Embryonic facial prominence (tissue), 1 donor: ENCODE results near the gene UGT1A6.
"Not testable (repeated sequence)": the region's sequence is repeated elsewhere in the genome, so short reads cannot be mapped to it uniquely, and the experiment has no call there.

Experiments used
- DNase-seq: peaks from one replicate; pipeline ENCODE4 v3.0.0-alpha.2; 2016; ENCODE audit errors: extremely low spot score

The UGT1A6 gene

DNA sequence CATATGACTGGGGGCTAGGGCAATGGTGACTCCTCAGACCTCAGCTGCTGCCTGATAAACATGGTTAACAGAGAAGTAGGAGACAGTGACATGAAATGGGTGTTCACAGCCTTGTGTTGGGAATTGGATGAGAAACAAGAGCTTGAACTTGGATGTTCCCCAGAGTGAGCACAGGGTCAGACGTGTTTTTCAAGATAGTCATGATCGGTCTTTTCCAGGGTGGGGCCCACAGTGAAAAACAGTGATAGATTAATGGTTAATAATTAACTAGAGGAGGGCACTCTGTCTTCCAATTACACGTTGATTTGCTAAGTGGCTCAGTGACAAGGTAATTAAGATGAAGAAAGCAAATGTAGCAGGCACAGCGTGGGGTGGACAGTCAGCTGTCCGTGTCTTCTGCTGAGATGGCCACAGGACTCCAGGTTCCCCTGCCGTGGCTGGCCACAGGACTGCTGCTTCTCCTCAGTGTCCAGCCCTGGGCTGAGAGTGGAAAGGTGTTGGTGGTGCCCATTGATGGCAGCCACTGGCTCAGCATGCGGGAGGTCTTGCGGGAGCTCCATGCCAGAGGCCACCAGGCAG is 36.1 kb downstream of the UGT1A6 start, which contains the start of gene UGT1A3:
Gene UGT1A3 (plus strand): TSS at position 320 of the 579 bp plus-strand sequence. CDS start 85 bp downstream, at position 405.
- no peak for DNase-seq

DNA sequence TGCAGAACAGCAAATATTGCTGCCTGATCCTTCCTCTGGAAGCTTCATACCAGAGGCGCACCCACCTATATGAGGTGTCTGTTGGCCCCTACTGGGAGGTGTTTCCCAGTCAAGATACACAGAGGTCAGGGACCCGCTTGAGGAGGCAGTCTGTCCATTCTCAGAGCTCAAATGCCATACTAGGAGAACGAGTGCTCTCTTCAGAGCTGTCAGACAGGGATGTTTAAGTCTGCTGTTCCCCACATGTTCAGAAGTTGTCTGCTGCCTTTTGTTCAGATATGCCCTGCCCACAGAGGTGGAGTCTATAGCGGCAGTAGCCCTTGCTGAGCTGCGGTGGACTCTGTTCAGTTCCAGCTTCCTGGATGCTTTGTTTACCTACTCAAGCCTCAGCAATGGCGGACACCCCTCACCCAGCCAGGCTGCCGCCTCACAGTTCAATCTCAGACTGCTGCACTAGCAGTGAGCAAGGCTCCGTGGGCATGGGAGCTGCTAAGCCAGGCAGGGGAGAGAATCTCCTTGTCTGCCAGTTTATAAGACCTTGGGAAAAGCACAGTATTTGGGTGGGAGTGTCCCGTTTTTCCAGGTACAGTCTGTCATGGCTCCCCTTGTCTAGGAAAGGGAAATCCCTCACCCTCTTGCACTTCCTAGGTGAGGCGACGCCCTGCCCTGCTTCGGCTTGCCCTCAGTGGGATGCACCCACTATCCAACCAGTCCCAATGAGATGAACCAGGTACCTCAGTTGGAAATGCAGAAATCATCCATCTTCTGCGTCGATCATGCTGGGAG is 44.4 kb downstream of the UGT1A6 start:
- not testable (repeated sequence) for DNase-seq

- no peak for DNase-seq
Measured at GRCh38 chr2:233740870-233741269, 48.2 kb downstream of the UGT1A6 start.

- no peak for DNase-seq
Measured at GRCh38 chr2:233743464-233744259, 51.0 kb downstream of the UGT1A6 start.

- DNase-seq: no peak
Measured at GRCh38 chr2:233745073-233745755, 52.5 kb downstream of the UGT1A6 start.

DNA sequence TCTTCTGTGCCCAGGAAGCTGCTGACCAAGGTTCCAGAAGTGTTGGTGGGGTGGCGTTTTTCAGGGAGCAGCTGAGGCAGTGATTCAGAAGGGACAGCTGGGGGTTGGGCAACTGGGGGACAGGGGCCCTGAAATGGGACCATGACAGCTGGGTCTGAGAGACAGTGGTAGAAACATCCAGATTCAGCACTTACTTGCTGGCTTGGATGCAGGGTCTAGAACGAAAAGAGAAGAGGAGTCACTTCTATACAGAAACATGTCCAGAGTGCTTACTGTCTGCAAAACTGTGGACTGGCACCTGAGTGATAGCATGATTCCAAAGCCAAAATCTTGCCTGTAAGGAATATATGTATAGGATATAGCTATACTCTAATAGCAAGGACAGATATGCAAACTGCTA is 53.1 kb downstream of the UGT1A6 start:
- DNase-seq: not testable (repeated sequence)

GRCh38 chr2:233746475-233747282 is 54.0 kb downstream of the UGT1A6 start:
- DNase-seq: no peak

DNA sequence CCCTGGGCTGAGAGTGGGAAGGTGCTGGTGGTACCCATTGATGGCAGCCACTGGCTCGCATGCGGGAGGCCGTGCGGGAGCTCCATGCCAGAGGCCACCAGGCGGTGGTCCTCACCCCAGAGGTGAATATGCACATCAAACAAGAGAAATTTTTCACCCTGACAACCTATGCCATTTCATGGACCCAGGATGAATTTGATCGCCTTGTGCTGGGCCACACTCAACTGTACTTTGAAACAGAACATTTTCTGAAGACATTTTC is 54.5 kb downstream of the UGT1A6 start:
- no peak for DNase-seq

DNA sequence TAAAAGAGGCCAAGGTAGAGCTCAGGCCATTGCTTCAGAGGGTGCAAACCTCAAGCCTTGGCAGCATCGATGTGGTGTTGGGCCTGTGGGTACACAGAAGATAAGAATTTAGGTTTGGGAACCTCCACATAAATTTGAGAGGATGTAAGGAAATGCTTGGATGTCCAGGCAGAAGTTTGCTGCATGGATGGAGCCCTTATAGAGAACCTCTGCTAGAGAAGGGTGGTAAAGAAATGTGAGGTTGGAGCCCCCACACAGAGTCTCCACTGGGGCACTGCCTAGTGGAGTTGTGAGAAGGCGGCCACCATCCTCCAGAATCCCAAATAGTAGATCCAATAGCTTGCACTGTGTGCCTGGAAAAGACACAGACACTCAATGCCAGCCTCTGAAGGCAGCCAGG is 58.0 kb downstream of the UGT1A6 start:
- not testable (repeated sequence) for DNase-seq

DNA sequence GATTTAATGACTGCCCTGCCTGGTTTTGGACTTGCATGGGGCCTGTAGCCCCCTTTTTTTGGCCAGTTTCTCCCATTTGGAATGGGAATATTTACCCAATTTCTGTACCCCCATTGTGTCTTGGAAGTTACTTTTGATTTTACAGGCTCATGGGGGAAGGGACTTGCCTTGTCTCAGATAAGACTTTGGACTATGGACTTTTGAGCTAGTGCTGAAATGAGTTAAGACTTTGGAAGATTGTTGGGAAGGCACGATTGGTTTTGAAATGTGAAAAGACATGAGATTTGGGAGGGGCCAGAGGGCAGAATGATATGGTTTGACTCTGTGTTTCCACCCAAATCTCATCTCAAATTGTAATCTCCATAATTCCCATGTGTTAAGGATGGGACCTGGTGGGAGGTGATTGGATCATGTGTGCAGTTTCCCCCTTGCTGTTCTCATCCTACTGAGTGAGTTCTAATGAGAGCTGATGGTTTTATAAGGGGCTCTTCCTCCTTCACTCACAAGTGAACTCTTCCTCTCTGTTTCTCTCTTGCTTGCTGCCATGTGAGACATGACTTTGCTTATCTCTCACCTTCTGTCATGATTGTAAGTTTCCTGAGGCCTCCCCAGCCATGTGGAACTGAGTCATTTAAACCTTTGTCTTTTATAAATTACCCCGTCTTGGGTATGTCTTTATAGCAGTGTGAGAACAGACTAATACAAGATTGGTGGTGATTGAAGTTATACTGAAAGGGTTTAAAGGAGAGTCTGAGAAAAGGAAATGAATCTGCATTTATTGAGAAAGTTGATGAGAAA is 58.7 kb downstream of the UGT1A6 start:
- DNase-seq: not testable (repeated sequence)

DNA sequence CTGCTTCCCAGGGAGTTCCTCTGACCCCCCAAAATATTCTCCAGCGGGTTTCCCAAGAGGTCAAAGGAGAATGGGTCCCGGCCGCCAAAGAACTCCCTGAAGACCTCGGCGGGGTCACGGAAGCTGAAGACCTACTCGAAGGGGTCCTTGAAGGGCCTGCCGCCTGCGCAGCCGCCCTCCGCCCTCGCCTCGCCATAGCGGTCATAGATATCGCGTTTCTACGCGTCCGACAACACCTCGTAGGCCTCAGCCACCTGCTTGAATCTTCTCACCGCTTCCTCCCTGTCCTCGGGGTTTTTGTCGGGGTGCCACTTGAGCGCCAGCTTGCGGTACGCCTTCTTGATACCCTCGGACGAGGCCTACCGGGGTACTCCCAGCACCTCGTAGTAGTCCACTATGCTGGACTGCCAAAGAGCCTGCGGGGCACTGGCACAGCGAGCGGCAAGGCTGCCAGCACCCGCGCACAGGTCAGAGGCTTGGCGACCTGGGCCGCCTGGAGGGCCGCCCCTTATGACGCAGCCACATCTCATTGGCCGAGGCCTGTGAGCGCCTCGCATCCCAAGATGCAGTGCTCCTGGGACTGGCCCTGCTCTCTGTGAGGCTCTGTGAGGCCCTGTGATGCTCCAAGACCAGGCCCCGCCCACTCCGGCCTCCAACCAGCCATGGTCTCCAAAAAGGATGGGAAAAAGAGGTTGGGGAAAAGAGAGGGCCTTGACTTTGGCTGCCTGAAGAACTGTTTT is 62.4 kb downstream of the UGT1A6 start:
- no peak for DNase-seq

DNA sequence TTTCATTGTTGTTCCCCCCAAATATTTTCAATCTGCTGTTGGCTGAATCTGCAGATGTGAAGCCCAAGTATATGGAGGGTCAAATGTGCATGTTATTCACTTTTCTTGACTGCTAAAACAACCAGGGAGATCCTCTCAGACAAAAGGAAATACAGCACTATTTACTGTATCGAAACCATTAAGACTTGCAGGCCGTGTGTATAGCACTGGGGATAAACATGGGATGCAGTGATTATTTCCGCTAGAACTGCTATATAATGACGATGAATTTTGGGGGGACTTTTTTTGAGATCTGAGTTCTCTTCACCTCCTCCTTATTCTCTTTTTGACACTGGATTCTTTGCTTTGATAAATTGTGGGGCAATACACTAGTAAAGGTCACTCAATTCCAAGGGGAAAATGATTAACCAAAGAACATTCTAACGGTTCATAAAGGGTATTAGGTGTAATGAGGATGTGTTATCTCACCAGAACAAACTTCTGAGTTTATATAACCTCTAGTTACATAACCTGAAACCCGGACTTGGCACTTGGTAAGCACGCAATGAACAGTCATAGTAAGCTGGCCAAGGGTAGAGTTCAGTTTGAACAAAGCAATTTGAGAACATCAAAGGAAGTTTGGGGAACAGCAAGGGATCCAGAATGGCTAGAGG is 63.9 kb downstream of the UGT1A6 start:
- no peak for DNase-seq

GRCh38 chr2:233758141-233758540 is 65.5 kb downstream of the UGT1A6 start:
- no peak for DNase-seq

DNA sequence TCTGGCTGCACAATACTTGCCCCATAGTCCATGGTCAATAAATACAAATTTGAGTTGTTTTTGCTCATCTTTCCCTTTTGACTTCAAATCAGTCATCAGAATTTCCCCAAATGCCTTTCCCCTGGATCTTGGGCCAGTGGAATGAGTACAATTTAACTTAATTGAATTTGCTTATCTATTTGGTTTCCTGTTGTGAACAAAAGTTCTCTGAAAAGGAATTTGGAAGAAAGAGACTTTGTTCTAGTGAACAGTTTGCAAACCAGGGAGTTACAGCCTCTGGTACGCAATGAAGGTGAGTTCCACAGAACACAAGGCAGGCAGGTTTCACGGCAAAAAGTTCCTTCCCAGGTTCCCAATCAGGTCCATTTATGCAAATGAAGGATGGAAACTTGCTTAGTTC is 66.2 kb downstream of the UGT1A6 start:
- no peak for DNase-seq

- DNase-seq: no peak
Measured at GRCh38 chr2:233760043-233760442, 67.4 kb downstream of the UGT1A6 start, which contains the start of gene UGT1A1. TSS of gene UGT1A1 (plus strand) at chr2:233760270. CDS start at chr2:233760288, 18 bp downstream.

GRCh38 chr2:233761040-233761769 is 68.5 kb downstream of the UGT1A6 start:
- no peak for DNase-seq

- no peak for DNase-seq
Measured at GRCh38 chr2:233764264-233764663, 71.6 kb downstream of the UGT1A6 start.

DNA sequence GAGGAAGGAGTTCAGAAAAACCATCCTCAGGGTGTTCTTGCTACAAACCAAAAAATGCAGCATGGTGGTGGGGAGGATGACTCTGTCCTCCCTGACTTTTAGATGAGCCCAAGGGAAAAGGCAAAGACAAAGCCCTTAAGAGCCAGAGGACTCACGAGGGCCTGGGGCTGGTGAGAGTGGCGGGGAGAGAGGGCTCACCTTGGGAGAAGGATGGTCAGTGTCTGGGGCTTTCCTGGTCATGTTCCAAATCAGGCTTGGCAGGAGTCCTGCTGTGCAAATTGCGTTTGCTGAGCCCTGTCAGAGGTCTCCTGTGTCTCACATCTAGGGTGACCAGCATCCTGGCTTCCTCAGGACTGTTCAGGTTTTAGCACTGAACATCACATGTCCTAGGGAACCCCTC is 72.1 kb downstream of the UGT1A6 start:
- DNase-seq: no peak
